Right renal pelvis (tissue), 4 donors: ENCODE results near the gene ARHGAP10. TPM values are rescaled to one million over a fixed set of nuclear protein-coding genes. Genes with fewer than 3 reads are reported as not detected.

ENCODE experiments used
- DNase-seq, 4 donors: peaks; one replicate each; pipeline ENCODE4 v3.0.0-alpha.2; 2013; ENCODE audit warnings: low read depth in 4 of 4, low spot score in 3 of 4, missing footprints in 1 of 4
- polyA plus RNA-seq, 4 donors: library from polyadenylated mRNA; unstranded; fragments of 120-200 nt; gene quantifications; one replicate each; pipeline ENCODE4 v1.2.1, GENCODE V29; 2013; ENCODE audit not compliant: insufficient read length in 4 of 4

ARHGAP10 gene
- polyA plus RNA-seq, 4 donors = 19.2 to 21.2 (median 19.8) TPM

DNA sequence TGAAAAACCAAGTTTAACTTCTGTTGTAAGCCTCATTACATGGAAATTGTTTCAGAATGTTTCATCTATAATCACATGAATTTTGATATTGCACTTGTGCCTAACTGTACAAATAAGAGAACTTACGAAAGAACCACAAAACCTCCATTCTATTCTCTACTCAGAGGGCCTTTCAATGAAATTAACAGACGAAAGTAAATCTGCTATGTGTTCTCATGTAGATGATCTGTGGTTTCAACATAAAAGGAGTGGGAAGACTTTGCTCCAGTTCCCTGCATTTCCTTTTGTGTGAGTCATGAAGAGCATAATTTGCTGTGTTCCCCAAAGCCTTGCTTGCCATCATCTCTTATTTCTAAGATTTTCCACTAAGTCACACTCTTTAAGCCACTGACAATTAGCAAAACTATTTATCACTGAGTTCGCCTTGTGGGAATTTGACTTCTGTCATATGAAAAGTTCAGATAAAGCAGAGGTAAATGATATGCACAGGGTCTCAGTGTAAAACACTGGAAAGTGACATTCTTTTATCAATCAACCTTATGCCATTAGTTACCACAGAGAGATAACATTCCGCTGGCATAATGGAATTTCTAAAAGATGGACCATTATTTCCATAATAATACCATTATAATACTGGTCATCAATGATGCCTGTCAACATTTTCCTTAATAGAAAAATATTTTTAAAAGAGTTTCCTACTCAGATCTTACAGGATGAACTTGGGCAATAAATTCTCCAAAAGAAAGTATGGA, 380.5 kb downstream of the ARHGAP10 start:
- no peak for DNase-seq

- no peak for DNase-seq
Measured at GRCh38 chr4:148114436-148114835, 382.5 kb downstream of the ARHGAP10 start.

- peak; percentile 20 to 47 (median 28) for DNase-seq
Measured at GRCh38 chr4:148116264-148116663, 384.4 kb downstream of the ARHGAP10 start.

DNA sequence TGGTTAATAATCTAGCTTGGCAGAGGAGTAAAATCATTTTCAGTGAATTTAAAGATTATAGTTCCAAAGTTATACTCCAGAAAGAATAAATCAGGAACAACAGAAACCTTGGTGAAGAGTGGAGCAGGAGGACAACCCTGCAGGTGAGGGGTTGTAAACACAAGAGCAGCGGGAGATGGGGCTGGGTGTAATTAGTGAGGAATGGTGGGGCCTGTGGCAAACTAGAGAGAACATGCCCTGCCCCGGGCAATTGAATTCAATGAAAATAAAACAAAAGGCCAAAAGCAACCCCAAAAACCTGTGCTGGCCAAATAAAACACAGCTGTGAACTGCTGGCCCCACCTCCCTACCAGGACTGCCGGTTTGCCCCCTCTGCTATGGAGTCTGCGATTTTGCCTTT, 385.1 kb downstream of the ARHGAP10 start:
- no peak for DNase-seq

- DNase-seq = no peak
Measured at GRCh38 chr4:148118179-148118578, 386.3 kb downstream of the ARHGAP10 start.

- no peak for DNase-seq
Measured at GRCh38 chr4:148118633-148119032, 386.7 kb downstream of the ARHGAP10 start.

- no peak for DNase-seq
Measured at GRCh38 chr4:148120216-148120615, 388.3 kb downstream of the ARHGAP10 start.

Other genes starting within 250 kb of the ARHGAP10 start
- gene TMEM184C, start 114.7 kb upstream of the ARHGAP10 start, polyA plus RNA-seq = 10 to 100 TPM; 45.2 to 64.1 (median 59.5) TPM
- 10 to 100 TPM; 24.9 to 29.8 (median 28.2) TPM for gene PRMT9, start 47.9 kb upstream of the ARHGAP10 start, polyA plus RNA-seq